Gastrocnemius medialis (tissue), 4 donors: ENCODE data around the gene UGDH. TPM values are rescaled to one million over a fixed set of nuclear protein-coding genes. Genes with fewer than 3 reads are reported as not detected.

Source experiments
- ATAC-seq, 2 donors: fragments of 150-250 bp; one replicate each; pipeline ENCODE4 v1.9.1; 2016
- DNase-seq, 2 donors: peaks; one replicate each; pipeline ENCODE4 v3.0.0-alpha.2; 2019
- H3K27ac ChIP-seq, 4 donors: fragments of 200-600 bp; sonication (generic); 1 replicate in 1 of 4; 2 replicates in 3 of 4; pipeline ENCODE4 v1.5.1; 2016 to 2018; ENCODE audit warnings: mild to moderate bottlenecking in 2 of 4, moderate library complexity in 1 of 4
- H3K27me3 ChIP-seq, 3 donors: fragments of 200-600 bp; sonication (generic) in 2 of 3; 1 replicate in 1 of 3; 2 replicates in 2 of 3; pipeline versions ENCODE4 v1.5.1 to v1.6.0; 2016 to 2019; ENCODE audit warnings: mild to moderate bottlenecking in 1 of 3, moderate library complexity in 1 of 3
- H3K36me3 ChIP-seq, 2 donors: fragments of 200-600 bp; sonication (generic) in 1 of 2; one replicate each; pipeline ENCODE4 v1.5.1; 2017 to 2018
- H3K4me1 ChIP-seq, 2 donors: fragments of 200-600 bp; sonication (generic) in 1 of 2; one replicate each; pipeline ENCODE4 v1.5.1; 2016 to 2017; ENCODE audit warnings: mild to moderate bottlenecking in 2 of 2
- H3K4me3 ChIP-seq, 4 donors: fragments of 200-600 bp; sonication (generic) in 3 of 4; 1 replicate in 1 of 4; 2 replicates in 3 of 4; pipeline ENCODE4 v1.5.1; 2016 to 2019; ENCODE audit warnings: mild to moderate bottlenecking in 2 of 4
- H3K9me3 ChIP-seq, 3 donors: fragments of 200-600 bp; sonication (generic) in 2 of 3; 1 replicate in 1 of 3; 2 replicates in 2 of 3; pipeline ENCODE4 v1.5.1; 2016 to 2019
- CTCF ChIP-seq, 5 experiments: fragments of 450-650 bp in 3 of 5; fragments of 200-600 bp in 2 of 5; sonication (generic) in 2 of 5; IDR thresholded peaks in 4 of 5; conservative IDR thresholded peaks in 1 of 5; 1 replicate in 4 of 5; 2 replicates in 1 of 5; pipeline ENCODE4 v1.5.1; 2016 to 2019; ENCODE audit warnings: antibody characterized with exemption in 5 of 5, mild to moderate bottlenecking in 3 of 5, moderate library complexity in 3 of 5
- POLR2A ChIP-seq, 2 donors: fragments of 450-650 bp; IDR thresholded peaks; one replicate each; pipeline ENCODE4 v1.6.1; 2017; ENCODE audit warnings: antibody characterized with exemption in 2 of 2, mild to moderate bottlenecking in 2 of 2, moderate library complexity in 2 of 2
- in situ Hi-C, 4 donors: fragments of 200-750 bp; cut with MboI; loops; one replicate each; pipeline versions ENCODE4 v1.15.0 to v1.8.0; 2017; ENCODE audit warnings: low sequenced_read_pairs in 4 of 4
- intact Hi-C: fragments of 100-400 bp; cut with DNase I; formaldehyde crosslinking; loops from one replicate; pipeline ENCODE4 v1.15.1; 2023; ENCODE audit warnings: low total_unique reads
- total RNA-seq, 4 donors: library from RNA; depleted of rRNA; stranded (reverse); fragments of >200 nt; gene quantifications; one replicate each; pipeline versions ENCODE4 v1.1.0 to v1.2.3, GENCODE V29; 2016

The UGDH gene
- total RNA-seq, 4 donors from 2014 or later: 6.1 to 12.7 (median 8.8) TPM

GRCh38 chr4:39480902-39481695, 46.1 kb downstream of the UGDH start:
- Histone ChIP-seq H3K4me3 (no peak overlapping the region), H3K36me3 (peaks cover 0 to 7% of the 10 kb centered on the region in 2 donors), H3K27ac (no peak overlapping the region), H3K27me3 (no peaks in the 10 kb centered on the region), H3K9me3 (no peaks in the 10 kb centered on the region), H3K4me1 (no peaks in the 10 kb centered on the region)
- intact Hi-C loops (no loop called here), in situ Hi-C loops (no loop called here)
- no peak for DNase-seq
- ATAC-seq: no peak
- TF ChIP-seq POLR2A (IDR thresholded peaks at IDR 0.05) (no peak), CTCF (IDR thresholded peaks at IDR 0.05 in 4 of 5, conservative IDR thresholded peaks at IDR 0.05 in 1 of 5) (no peak)

- Histone ChIP-seq H3K9me3 (no peaks in the 10 kb centered on the region), H3K36me3 (peaks cover 0 to 7% of the 10 kb centered on the region in 2 donors), H3K27me3 (no peaks in the 10 kb centered on the region), H3K4me1 (no peaks in the 10 kb centered on the region), H3K4me3 (no peak overlapping the region), H3K27ac (no peak overlapping the region)
- DNase-seq (no peak), ATAC-seq (no peak)
- in situ Hi-C loops (no loop called here), intact Hi-C loops (no loop called here)
- no peak for TF ChIP-seq POLR2A (IDR thresholded peaks at IDR 0.05)
- no peak for TF ChIP-seq CTCF (IDR thresholded peaks at IDR 0.05 in 4 of 5, conservative IDR thresholded peaks at IDR 0.05 in 1 of 5)
Observed at GRCh38 chr4:39480251-39480650, 47.0 kb downstream of the UGDH start.

- ATAC-seq (no peak), DNase-seq (no peak)
- no peak overlapping the region for H3K4me3 ChIP-seq
- TF ChIP-seq POLR2A (IDR thresholded peaks at IDR 0.05) (no peak), CTCF (IDR thresholded peaks at IDR 0.05 in 4 of 5, conservative IDR thresholded peaks at IDR 0.05 in 1 of 5) (no peak)
- H3K9me3 ChIP-seq: no peaks in the 10 kb centered on the region
- intact Hi-C loops (no loop called here), in situ Hi-C loops (loop anchor here in 2 of 4 donors (10.0 kb wide), 1 partner anchor 498 kb away; the partner anchor contains the start of gene PDS5A (in 2 of the 2))
- H3K27ac ChIP-seq: no peak overlapping the region
- H3K27me3 ChIP-seq: no peaks in the 10 kb centered on the region
- peaks cover 0 to 23% of the 10 kb centered on the region in 2 donors for H3K36me3 ChIP-seq
- no peaks in the 10 kb centered on the region for H3K4me1 ChIP-seq
Observed at GRCh38 chr4:39476187-39476895, 50.9 kb downstream of the UGDH start.

- no peaks in the 10 kb centered on the region for H3K27me3 ChIP-seq
- H3K4me1 ChIP-seq: no peaks in the 10 kb centered on the region
- intact Hi-C loops (no loop called here), in situ Hi-C loops (loop anchor here in 3 of 4 donors (10.0 to 25.0 kb wide), 3 partner anchors 165 to 840 kb away; partner anchors contain the start of genes PDS5A (in 2 of the 3) and SMIM14 (in 2 of the 3))
- TF ChIP-seq POLR2A (IDR thresholded peaks at IDR 0.05): no peak
- no peak for TF ChIP-seq CTCF (IDR thresholded peaks at IDR 0.05 in 4 of 5, conservative IDR thresholded peaks at IDR 0.05 in 1 of 5)
- no peak for DNase-seq
- no peaks in the 10 kb centered on the region for H3K9me3 ChIP-seq
- H3K36me3 ChIP-seq: peaks cover 0 to 23% of the 10 kb centered on the region in 2 donors
- no peak overlapping the region for H3K27ac ChIP-seq
- no peak for ATAC-seq
- no peak overlapping the region for H3K4me3 ChIP-seq
Observed at GRCh38 chr4:39472396-39472795, 54.8 kb downstream of the UGDH start.
